Thyroid gland (tissue), 4 donors: ENCODE results near the gene TRIP4.

Source experiments
- POLR2A ChIP-seq, 2 donors: fragments of 450-650 bp; IDR thresholded peaks; one replicate each; pipeline ENCODE4 v1.6.1; 2017; ENCODE audit warnings: antibody characterized with exemption in 2 of 2, mild to moderate bottlenecking in 2 of 2, moderate library complexity in 1 of 2
- TF ChIP-seq, protein P1 (sequence below), 6 experiments: fragments of 200-600 bp in 3 of 6; fragments of 450-650 bp in 3 of 6; sonication (generic) in 3 of 6; IDR thresholded peaks; one replicate each; pipeline ENCODE4 v1.5.1; 2016 to 2019; ENCODE audit warnings: antibody characterized with exemption in 6 of 6, mild to moderate bottlenecking in 2 of 6, inconsistent platforms in 1 of 6, moderate library complexity in 1 of 6

- TF ChIP-seq, protein P1, sequence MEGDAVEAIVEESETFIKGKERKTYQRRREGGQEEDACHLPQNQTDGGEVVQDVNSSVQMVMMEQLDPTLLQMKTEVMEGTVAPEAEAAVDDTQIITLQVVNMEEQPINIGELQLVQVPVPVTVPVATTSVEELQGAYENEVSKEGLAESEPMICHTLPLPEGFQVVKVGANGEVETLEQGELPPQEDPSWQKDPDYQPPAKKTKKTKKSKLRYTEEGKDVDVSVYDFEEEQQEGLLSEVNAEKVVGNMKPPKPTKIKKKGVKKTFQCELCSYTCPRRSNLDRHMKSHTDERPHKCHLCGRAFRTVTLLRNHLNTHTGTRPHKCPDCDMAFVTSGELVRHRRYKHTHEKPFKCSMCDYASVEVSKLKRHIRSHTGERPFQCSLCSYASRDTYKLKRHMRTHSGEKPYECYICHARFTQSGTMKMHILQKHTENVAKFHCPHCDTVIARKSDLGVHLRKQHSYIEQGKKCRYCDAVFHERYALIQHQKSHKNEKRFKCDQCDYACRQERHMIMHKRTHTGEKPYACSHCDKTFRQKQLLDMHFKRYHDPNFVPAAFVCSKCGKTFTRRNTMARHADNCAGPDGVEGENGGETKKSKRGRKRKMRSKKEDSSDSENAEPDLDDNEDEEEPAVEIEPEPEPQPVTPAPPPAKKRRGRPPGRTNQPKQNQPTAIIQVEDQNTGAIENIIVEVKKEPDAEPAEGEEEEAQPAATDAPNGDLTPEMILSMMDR (IDR thresholded peaks at IDR 0.05): no peak
- TF ChIP-seq POLR2A (IDR thresholded peaks at IDR 0.05): no peak
These were observed 113.7 kb downstream of the TRIP4 start for GRCh38 chr15:64501396-64501715.
